Daoy (cell line): ENCODE data around the gene SLC17A7. TPM values are rescaled to one million over a fixed set of nuclear protein-coding genes. Genes with fewer than 3 reads are reported as not detected.

Experiments used
- total RNA-seq: library from RNA; depleted of rRNA; stranded (reverse); fragments of >200 nt; shearing (Covaris generic); gene quantifications from 2 replicates; pipeline ENCODE4 v1.2.3, GENCODE V29; 2014; rRNA removed

Gene SLC17A7
- total RNA-seq, 1 experiment from 2014 or later, result not detected

Other genes with a start within 250 kb of the SLC17A7 start
- gene SLC6A16, start 116.3 kb downstream of the SLC17A7 start, total RNA-seq, result not detected in 2 replicates
- not detected in 2 replicates for gene CD37, start 106.1 kb downstream of the SLC17A7 start, total RNA-seq
- gene TEAD2, start 79.1 kb downstream of the SLC17A7 start, total RNA-seq, result 29.0 and 31.0 TPM in 2 replicates
- 0.17 TPM in 1 of 2 replicates, not detected in the other for gene DKKL1, start 77.7 kb downstream of the SLC17A7 start, total RNA-seq
- not detected in 2 replicates for gene KASH5, start 53.3 kb downstream of the SLC17A7 start, total RNA-seq
- not detected in 2 replicates for gene PTH2, start 18.1 kb downstream of the SLC17A7 start, total RNA-seq
- not detected in 2 replicates for gene GFY, start 16.1 kb downstream of the SLC17A7 start, total RNA-seq
- gene PIH1D1, start 10.3 kb upstream of the SLC17A7 start, total RNA-seq, result 146 and 200 TPM in 2 replicates
- 50.5 and 86.2 TPM in 2 replicates for gene ALDH16A1, start 11.7 kb upstream of the SLC17A7 start, total RNA-seq
- 1.5 and 4.7 TPM in 2 replicates for gene FLT3LG, start 32.7 kb upstream of the SLC17A7 start, total RNA-seq
- 2,661 and 3,645 TPM in 2 replicates for gene RPL13A, start 46.1 kb upstream of the SLC17A7 start, total RNA-seq
- 3,589 and 4,520 TPM in 2 replicates for gene RPS11, start 54.9 kb upstream of the SLC17A7 start, total RNA-seq
- gene FCGRT, start 71.1 kb upstream of the SLC17A7 start, total RNA-seq, result 3.5 and 3.7 TPM in 2 replicates
- gene RCN3, start 86.5 kb upstream of the SLC17A7 start, total RNA-seq, result 178 and 202 TPM in 2 replicates
- 182 and 246 TPM in 2 replicates for gene NOSIP, start 139.0 kb upstream of the SLC17A7 start, total RNA-seq
- gene PRRG2, start 139.8 kb upstream of the SLC17A7 start, total RNA-seq, result 0.30 and 5.8 TPM in 2 replicates
- 1.7 and 2.5 TPM in 2 replicates for gene PRR12, start 149.7 kb upstream of the SLC17A7 start, total RNA-seq
- gene RRAS, start 198.6 kb upstream of the SLC17A7 start, total RNA-seq, result 11.0 and 12.7 TPM in 2 replicates
- gene SCAF1, start 200.7 kb upstream of the SLC17A7 start, total RNA-seq, result 32.5 and 32.8 TPM in 2 replicates
- gene IRF3, start 224.3 kb upstream of the SLC17A7 start, total RNA-seq, result 88.0 and 110 TPM in 2 replicates
- 15.5 and 18.1 TPM in 2 replicates for gene BCL2L12, start 224.4 kb upstream of the SLC17A7 start, total RNA-seq
- gene PRMT1, start 235.7 kb upstream of the SLC17A7 start, total RNA-seq, result 338 and 386 TPM in 2 replicates
- gene ADM5, start 248.1 kb upstream of the SLC17A7 start, total RNA-seq, result 0.27 and 0.40 TPM in 2 replicates
- 5.0 and 8.3 TPM in 2 replicates for gene CPT1C, start 249.6 kb upstream of the SLC17A7 start, total RNA-seq